Lower leg skin (tissue), 4 donors: ENCODE data around the gene CDK5R1. TPM values are rescaled to one million over a fixed set of nuclear protein-coding genes. Genes with fewer than 3 reads are reported as not detected.

Experiments
- DNase-seq, 2 donors: peaks; one replicate each; pipeline ENCODE4 v3.0.0-alpha.2; 2019; ENCODE audit warnings: low spot score in 2 of 2
- H3K4me3 ChIP-seq: fragments of 200-600 bp; sonication (generic); 2 replicates; pipeline ENCODE4 v1.5.1; 2017; ENCODE audit warnings: mild to moderate bottlenecking, low read depth; ENCODE audit not compliant: poor library complexity, severe bottlenecking
- CTCF ChIP-seq, 3 donors: fragments of 450-650 bp; IDR thresholded peaks; one replicate each; pipeline ENCODE4 v1.5.1; 2016; ENCODE audit warnings: antibody characterized with exemption in 3 of 3, mild to moderate bottlenecking in 3 of 3, moderate library complexity in 2 of 3
- POLR2A ChIP-seq, 2 donors: fragments of 450-650 bp; IDR thresholded peaks; one replicate each; pipeline ENCODE4 v1.6.1; 2016 to 2017; ENCODE audit warnings: antibody characterized with exemption in 2 of 2, mild to moderate bottlenecking in 1 of 2, moderate library complexity in 1 of 2
- WGBS, 2 donors: methylation state at CpG; one replicate each; pipeline ENCODE4 v1.1.5; 2018; 5-methylcytosine and 5-hydroxymethylcytosine counted together
- intact Hi-C: fragments of 100-400 bp; cut with DNase I; formaldehyde crosslinking; loops from one replicate; pipeline ENCODE4 v1.15.0; 2023; ENCODE audit warnings: low total_unique reads
- total RNA-seq, 4 donors: library from RNA; depleted of rRNA; stranded (reverse); fragments of >200 nt; gene quantifications; one replicate each; pipeline ENCODE4 v1.1.0, GENCODE V29; 2016

CDK5R1 gene
- total RNA-seq, 4 donors from 2014 or later: 3.3 to 5.8 (median 5.0) TPM

DNA sequence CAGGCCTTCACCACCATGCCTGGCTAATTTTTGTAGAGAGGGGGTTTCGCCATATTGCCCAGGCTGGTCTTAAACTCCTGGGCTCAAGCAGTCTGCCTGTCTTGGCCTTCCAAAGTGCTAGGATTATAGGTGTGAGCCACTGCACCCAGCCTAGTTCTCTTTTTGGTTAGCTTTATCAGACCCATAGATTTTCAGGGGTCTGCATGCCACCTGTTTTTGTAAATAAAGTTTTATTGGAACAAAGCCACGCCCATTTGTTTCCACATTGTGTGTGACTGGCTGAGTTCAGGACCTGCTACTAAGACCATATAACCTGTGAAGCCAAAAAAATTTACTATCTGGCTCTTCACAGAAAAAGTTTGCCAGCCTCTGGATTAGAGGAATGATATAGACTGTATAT lies 34.9 kb upstream of the CDK5R1 start:
- TF ChIP-seq POLR2A (IDR thresholded peaks at IDR 0.05) (no peak), CTCF (IDR thresholded peaks at IDR 0.05) (no peak)
- H3K4me3 ChIP-seq: no peak overlapping the region
- no peak for DNase-seq
- WGBS, 2 donors: 56 to 97% methylated on average over 2 of the region's 2 CpGs
- intact Hi-C loops: no loop called here

DNA sequence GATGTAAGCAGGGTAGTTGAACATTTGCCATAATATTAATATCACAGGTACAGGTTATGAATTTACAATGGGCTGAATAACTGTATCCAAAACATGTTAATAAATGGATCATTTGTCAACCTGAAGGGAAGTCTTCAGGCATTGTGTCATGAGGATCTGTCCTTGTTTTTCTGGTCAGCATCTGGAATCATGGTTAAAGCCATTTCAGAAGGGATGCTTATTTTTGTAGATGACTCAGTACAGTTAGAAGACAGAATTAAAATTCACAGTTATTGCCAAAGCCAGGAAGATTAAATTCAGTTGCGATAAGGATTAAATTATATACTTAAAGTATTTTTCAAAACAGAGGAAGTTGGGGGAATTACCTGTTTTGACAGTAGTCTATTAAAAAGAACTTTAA lies 34.5 kb upstream of the CDK5R1 start:
- TF ChIP-seq CTCF (IDR thresholded peaks at IDR 0.05): no peak
- no peak for TF ChIP-seq POLR2A (IDR thresholded peaks at IDR 0.05)
- no peak for DNase-seq
- intact Hi-C loops: no loop called here
- WGBS, 2 donors: 76 to 80% methylated on average over 1 of the region's 1 CpG
- no peak overlapping the region for H3K4me3 ChIP-seq

DNA sequence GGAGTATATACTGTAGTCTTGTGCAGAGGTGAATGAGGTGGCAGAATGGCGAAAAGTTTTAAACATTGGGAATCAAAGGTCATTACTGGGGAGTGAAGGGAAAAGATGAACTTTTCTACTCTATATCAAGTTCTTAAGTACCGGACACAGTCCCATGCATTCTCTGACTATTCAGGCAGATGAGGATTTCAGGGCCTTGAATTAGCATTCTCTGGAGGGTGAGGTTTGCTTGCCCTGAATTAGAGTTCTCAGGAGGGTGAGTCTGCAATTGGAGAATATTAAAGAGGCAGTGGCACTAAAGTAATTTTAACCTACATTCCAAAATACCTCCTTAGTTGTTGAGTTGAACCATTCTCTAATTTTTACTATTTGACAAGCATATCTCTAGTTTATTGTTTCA lies 33.4 kb upstream of the CDK5R1 start:
- TF ChIP-seq POLR2A (IDR thresholded peaks at IDR 0.05) (no peak), CTCF (IDR thresholded peaks at IDR 0.05) (no peak)
- intact Hi-C loops: no loop called here
- no peak overlapping the region for H3K4me3 ChIP-seq
- DNase-seq: no peak
- 94 to 95% methylated on average over 2 of the region's 2 CpGs for WGBS, 2 donors

- intact Hi-C loops: no loop called here
- no peak for DNase-seq
- TF ChIP-seq CTCF (IDR thresholded peaks at IDR 0.05): no peak
- TF ChIP-seq POLR2A (IDR thresholded peaks at IDR 0.05): no peak
- no peak overlapping the region for H3K4me3 ChIP-seq
Observed at GRCh38 chr17:32458371-32458770, 28.4 kb upstream of the CDK5R1 start.

- intact Hi-C loops: no loop called here
- no peak for DNase-seq
- TF ChIP-seq POLR2A (IDR thresholded peaks at IDR 0.05) (no peak), CTCF (IDR thresholded peaks at IDR 0.05) (no peak)
- 90 to 91% methylated on average over 4 of the region's 4 CpGs for WGBS, 2 donors
- H3K4me3 ChIP-seq: no peak overlapping the region
Observed at GRCh38 chr17:32460054-32460453, 26.7 kb upstream of the CDK5R1 start.

DNA sequence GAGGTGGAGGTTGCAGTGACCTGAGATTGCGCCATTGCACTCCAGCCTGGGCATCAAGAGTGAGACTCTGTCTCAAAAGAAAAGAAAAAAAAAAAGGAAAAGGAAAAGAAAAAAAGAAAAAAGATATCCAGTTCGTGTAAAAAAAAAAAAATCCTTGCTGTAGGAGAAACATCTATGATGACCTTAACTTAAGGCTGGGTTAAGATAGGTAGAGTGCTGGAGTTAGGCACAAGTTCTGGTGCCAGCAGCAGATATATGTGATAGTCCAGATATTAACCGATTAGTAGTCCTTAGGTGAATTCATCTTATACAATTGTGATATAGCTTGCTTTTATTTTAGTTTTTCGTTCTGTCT lies 25.3 kb upstream of the CDK5R1 start:
- TF ChIP-seq POLR2A (IDR thresholded peaks at IDR 0.05): no peak
- no peak for TF ChIP-seq CTCF (IDR thresholded peaks at IDR 0.05)
- WGBS, 2 donors: 71 to 75% methylated on average over 4 of the region's 4 CpGs
- no peak overlapping the region for H3K4me3 ChIP-seq
- intact Hi-C loops: no loop called here
- no peak for DNase-seq
